NCI-H1417 (cell line): ENCODE data around the gene CHD5.
A peak's percentile ranks its signal among the peaks of the same experiment; 100 is the strongest.

Experiments used
- DNase-seq, 3 experiments: peaks; one replicate each; lab custom pipeline; 2025; lab: John Stamatoyannopoulos, UW

CHD5 gene

GRCh38 chr1:6154525-6155319 is 25.4 kb downstream of the CHD5 start:
- no peak for DNase-seq

DNA sequence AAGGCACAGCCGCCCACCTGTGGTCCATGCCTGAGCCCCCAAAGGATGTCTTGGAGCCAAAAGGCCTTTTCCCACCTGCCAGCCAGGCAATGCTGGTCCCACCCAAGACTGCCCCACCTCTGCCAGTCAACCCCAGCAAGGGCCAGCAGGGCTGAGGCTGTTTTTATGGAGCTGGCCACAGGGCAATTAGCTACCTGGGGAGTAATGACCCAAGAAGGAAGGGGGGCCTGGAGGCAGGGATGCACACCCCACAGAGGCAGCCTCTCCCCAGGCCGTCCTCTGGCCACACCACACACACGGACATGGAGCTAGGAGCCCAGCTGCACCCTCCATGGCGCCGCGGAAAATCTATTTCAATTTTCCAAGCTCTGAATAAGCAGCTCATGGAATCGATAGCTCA is 27.2 kb downstream of the CHD5 start:
- DNase-seq: peak in 1 of 3 experiments; percentile 35

DNA sequence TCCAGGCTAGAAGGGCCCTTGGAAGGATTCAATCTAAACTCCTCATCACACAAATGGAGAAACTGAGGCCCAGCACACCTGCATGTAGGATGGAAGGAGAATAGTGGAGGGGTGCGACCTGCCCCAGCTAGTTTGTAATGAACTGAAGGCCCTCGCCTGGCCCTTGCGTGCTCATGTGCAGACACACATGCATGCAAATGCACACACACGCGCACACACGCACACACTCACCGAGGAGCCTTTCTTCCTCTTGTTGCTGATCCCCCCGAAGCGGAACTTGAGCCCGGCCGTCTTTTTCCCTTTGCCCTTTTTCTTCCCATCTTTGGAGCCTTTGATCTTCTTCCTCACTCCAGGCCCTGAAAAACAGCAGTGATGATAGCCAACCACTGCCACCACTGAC is 27.9 kb downstream of the CHD5 start:
- no peak for DNase-seq

- DNase-seq: no peak
Observed at GRCh38 chr1:6151291-6151822, 28.8 kb downstream of the CHD5 start.

DNA sequence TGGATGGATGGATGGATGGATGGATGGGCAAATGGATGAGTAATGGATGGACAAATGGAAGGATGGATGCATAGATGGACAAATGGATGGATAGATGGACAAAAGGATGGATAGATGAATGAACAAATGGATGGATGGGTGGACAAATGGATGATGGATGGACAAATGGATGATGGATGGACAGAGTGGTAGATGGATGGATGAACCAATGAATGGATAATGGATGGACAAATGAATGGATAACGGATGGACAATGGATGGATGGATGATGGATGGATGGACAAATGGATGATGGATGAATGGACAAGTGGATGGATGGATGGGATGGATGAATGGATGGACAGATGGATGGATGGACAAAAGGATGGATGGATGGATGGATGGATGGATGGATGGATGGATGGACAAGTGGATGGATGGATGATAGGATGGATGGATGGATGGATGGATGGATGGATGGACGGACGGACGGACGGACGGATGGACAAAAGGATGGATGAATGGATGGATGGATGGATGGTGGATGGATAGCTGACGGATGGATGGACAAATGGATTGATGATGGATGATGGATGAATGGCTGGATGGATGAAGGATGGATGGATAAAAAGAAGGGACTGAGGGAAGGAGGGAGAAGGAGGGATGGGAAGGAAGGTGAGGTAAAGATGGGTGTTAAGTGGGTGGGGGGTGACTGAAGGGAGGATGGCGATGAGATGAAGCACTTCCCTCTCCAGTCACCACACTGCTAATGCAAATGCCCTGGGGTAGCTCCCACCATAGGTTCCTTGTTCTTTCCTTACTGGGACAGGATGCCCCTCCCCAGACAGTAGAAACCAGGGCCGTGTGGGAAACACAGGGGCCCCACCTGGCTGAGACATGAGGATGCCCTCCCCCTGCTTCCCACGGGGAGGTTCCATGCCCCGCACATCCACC is 29.8 kb downstream of the CHD5 start:
- DNase-seq: no peak

DNA sequence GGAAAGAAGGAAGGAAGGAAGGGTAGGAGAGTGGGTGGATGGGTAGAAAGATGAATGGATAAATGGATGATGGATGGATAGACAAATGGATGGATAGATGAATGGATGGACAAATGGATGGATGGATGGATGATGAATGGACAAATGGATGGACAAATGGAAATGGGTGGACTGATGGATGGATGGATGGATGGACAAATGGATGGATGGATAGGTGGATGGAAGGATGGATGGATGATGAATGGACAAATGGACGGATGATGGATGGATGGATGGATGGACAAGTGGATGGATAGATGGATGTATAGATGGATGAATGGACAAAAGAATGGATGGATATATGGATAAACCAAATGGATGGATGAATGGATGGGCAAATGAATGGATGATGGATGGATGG is 30.5 kb downstream of the CHD5 start:
- DNase-seq: no peak

DNA sequence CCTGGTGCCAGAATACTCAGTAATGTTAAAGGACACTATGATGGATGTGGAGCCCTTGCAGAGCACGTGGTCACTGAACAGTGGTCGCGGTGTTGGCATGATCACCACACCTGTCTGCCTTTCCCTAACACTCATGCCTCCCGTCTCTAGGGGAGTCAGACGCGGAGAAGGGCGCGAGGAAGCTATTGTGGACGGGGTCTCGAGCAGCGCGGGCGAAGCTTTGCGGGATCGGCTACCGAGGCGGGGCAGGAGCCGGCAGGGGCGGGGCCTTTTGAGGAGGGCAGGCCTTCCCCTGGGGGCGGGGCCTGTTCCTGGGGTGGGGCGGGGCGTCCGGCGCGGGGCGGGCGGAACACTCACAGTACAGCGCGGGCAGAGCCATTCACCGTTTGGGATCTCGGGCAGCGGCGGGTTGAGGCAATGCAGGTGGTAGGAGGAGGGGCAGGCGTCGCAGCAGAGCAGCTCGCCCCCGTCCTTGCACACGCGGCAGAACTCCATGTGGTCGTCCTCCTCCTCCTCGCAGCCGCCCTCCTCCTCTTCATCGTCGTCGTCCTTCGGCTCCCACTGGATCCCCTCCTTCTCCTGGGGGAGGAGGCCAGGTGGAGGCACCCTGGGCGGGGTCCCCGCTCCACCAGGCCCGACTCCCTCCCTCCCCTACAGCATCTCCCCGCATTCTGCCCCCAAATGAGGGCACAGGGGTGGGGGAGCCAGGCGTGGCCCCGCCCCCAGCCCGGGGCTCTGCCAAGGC is 31.5 kb downstream of the CHD5 start:
- DNase-seq: peak; percentile 74 to 83 (median 82)

GRCh38 chr1:6145864-6146410 is 34.2 kb downstream of the CHD5 start:
- DNase-seq: no peak

- no peak for DNase-seq
Observed at GRCh38 chr1:6145396-6145750, 34.7 kb downstream of the CHD5 start.

- no peak for DNase-seq
Observed at GRCh38 chr1:6144647-6145395, 35.3 kb downstream of the CHD5 start.

- DNase-seq: no peak
Observed at GRCh38 chr1:6144175-6144574, 35.9 kb downstream of the CHD5 start.

DNA sequence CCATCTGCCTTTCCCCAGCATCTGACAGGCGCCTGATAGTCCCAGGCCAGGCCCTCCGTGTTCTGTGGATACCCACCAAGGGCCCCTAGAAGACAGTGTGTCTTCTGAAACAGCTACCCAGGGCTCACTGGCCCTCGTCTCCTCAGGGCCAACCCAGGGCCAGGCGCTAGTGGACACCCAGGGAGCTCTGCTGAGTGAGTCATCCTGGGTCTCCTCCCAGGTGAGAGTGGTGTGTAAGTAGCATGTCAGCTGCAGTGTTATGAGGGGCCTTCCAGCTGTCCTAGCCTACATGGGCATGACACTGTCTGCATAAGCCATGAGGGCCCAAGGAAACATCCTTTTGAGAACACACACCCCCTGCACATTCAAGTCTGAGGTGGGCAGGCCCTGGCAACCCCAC is 36.7 kb downstream of the CHD5 start:
- no peak for DNase-seq

GRCh38 chr1:6142734-6143133 is 37.4 kb downstream of the CHD5 start:
- DNase-seq: no peak

DNA sequence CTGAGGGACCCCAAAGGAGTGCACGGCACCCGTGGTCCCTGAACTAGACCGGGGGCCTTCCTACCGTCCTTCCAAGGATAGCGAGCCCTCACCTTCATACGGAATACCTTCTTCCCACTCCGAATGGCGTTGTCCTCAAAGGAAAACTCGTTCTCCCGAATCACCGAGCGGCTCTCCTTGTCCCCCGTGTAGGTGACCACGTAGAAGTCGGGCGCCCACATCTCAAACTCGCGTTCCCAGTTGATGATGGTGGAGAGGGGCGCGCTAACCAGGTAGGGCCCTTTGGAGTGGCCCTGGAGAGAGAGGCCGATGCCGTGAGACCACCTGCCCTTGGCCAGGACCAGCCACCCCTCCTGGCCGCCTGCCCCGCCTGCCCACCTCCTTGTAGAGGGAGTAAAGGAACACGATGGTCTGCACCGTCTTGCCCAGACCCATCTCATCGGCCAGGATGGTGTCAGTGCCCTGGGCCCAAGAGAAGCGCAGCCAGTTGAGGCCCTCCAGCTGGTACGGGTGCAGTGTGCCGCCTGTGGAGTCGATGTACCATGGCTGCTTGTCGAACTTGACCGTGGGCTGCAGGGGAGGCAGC is 38.0 kb downstream of the CHD5 start:
- no peak for DNase-seq

GRCh38 chr1:6141592-6141991 is 38.5 kb downstream of the CHD5 start:
- DNase-seq: no peak

GRCh38 chr1:6140413-6140812 is 39.7 kb downstream of the CHD5 start:
- DNase-seq: no peak

DNA sequence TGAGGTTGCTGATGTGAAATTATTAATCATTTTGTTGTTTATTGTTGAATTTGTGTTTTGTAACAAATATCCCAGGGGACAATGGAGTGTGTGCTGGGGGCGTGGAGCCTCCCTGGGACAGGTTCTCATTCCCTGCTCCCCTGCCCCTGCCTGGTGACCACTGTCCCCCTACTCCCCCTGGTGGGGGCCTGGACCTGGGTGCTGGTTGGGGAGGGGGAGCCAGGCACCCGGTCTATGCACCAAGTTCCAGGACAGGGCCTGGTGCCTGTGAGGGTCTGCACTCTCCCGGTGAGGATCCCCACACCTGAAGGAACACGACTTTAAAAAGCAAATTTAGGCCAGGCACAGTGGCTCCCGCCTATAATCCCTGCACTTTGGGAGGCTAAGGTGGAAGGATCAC is 42.4 kb downstream of the CHD5 start:
- no peak for DNase-seq

DNA sequence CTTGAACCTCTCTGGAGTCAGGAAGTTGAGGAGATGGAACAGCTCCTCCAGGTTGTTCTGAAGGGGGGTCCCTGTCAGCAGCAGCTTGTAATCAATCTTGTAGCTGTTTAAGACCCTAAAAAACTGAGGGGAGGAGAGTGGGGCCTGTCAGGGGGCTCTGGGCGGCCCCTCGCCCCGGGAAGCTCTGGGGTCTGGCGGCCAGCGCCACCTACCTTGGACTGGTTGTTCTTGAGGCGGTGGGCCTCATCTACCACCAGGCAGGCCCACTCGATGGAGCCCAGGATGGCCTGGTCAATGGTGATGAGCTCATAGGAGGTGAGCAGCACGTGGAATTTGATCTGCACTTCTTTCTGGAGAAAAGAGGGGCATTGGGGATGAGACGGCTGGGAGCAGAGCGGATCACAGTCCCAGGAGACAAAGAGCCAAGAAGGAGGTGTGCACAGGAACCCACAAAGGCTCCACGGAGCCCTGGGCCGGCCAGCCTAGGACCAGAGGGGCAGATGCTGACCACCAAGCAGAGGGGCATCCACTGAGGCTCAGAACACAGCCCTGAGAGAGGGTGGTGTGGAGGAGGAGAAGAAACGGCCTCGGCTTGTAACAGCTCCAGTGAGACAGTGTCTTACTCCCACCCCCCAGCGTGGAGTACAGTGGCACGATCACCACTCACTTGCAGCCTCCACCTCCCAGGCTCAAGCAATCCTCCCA is 43.5 kb downstream of the CHD5 start:
- DNase-seq: no peak

- no peak for DNase-seq
Observed at GRCh38 chr1:6134741-6135510, 45.2 kb downstream of the CHD5 start.
